K562 (cell line): Measurements from ENCODE around the gene BEST4.

Source experiments
- ASH1L ChIP-seq: fragments of 450-650 bp; IDR thresholded peaks from 2 replicates; pipeline ENCODE4 v1.6.1; 2018; ENCODE audit warnings: borderline replicate concordance, mild to moderate bottlenecking, low read depth; ENCODE audit not compliant: partially characterized antibody
- CTCF ChIP-seq, 3 experiments: IDR thresholded peaks in 2 of 3; conservative IDR thresholded peaks in 1 of 3; 2 replicates each; pipeline ENCODE4 v1.5.1; 2011 to 2012; ENCODE audit warnings: low read length in 3 of 3, mild to moderate bottlenecking in 3 of 3, control low read depth in 2 of 3, improper control_type of control experiment in 1 of 3, inconsistent platforms in 1 of 3, low read depth in 1 of 3, mixed read lengths in 1 of 3, moderate library complexity in 1 of 3; ENCODE audit not compliant: insufficient read depth in 2 of 3
- HMGN3 ChIP-seq: IDR thresholded peaks from 2 replicates; pipeline ENCODE4 v1.6.1; 2011; ENCODE audit warnings: borderline replicate concordance, low read depth, mild to moderate bottlenecking, mixed read lengths, low read length; ENCODE audit not compliant: insufficient read length; ENCODE audit errors: extremely low read depth
- MED1 ChIP-seq: sonication (generic); formaldehyde crosslinking; IDR thresholded peaks from 2 replicates; pipeline ENCODE4 v1.8.1; 2023; ENCODE audit warnings: missing genetic modification reagents, borderline replicate concordance
- ZNF12 ChIP-seq: sonication (generic); formaldehyde crosslinking; IDR thresholded peaks from 2 replicates; pipeline ENCODE4 v1.4.0; 2020; ENCODE audit warnings: mild to moderate bottlenecking, missing genetic modification reagents
- ZSCAN29 ChIP-seq: fragments of 450-650 bp; IDR thresholded peaks from 2 replicates; pipeline ENCODE4 v1.6.1; 2017

GRCh38 chr1:44829506-44830384 is 41.8 kb upstream of the BEST4 start:
- TF ChIP-seq ZSCAN29 (no peak), ASH1L (no peak), ZNF12 (CRISPR knock-in tag) (no peak), MED1 (CRISPR knock-in tag) (no peak), CTCF (IDR thresholded peaks at IDR 0.05 in 2 of 3, conservative IDR thresholded peaks at IDR 0.05 in 1 of 3; ENCODE audit: insufficient read depth in 2 of 3, low read depth in 1 of 3, low read length in 3 of 3) (no peak), HMGN3 (no peak)
